HG03432 (cell line): Measurements from ENCODE around the gene DOCK10.

Experiments used
- ATAC-seq: cut with Tn5 transposase; IDR thresholded peaks from one replicate; pipeline ENCODE4 v1.9.1; 2021; ENCODE audit warnings: mild to moderate bottlenecking, moderate library complexity; ENCODE audit not compliant: unreplicated experiment

The DOCK10 gene

DNA sequence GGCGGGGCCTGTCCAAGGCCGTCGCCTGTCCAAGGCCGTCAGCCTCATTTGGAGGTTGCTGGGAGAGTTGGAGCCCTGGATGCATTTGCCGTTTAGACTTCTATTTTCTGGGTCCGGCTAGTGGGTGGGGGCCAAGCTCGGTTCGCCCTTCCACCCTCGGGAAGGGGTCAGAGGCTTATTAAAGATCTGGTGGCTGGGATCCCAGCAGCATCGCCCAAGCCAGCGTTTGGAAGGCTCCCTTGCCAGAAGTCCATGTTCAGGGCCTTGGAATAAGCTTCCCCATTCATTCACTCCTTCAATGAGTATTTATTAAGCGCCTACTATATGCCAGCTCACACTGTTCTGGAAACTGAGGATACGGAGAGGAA lies 516 bp upstream of the DOCK10 start:
- no peak for ATAC-seq

DNA sequence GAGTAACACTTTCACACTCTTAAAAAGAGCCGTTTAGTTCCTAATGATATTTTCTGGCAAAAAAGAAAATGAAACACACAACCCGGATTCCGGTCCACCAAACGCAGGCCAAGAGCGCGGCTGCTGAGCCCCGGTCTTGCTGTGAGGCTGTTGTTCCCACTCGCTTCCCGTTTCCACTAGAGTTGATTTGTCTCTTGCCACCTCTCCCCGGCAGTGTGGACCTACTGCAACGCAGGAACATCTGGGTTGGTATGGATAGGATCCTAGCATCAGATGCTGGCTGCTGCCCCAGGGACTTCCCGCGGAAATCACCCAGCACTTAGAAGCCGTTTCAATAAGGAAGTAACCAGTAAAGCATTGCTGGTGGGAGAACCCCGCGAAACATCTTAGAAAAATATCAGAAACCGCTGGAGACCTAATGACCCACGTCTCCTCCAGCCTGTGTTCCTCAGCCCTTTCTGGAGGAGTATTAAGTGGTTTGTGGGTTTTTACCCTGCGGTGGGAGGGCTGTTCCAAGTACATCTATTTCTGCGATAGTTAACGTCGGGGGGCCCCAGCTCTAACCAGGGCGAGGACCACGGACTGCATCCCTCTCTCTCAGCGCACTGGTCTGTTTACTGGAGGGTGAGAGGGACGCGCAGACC lies 939 bp downstream of the DOCK10 start:
- ATAC-seq: peak; percentile 66

DNA sequence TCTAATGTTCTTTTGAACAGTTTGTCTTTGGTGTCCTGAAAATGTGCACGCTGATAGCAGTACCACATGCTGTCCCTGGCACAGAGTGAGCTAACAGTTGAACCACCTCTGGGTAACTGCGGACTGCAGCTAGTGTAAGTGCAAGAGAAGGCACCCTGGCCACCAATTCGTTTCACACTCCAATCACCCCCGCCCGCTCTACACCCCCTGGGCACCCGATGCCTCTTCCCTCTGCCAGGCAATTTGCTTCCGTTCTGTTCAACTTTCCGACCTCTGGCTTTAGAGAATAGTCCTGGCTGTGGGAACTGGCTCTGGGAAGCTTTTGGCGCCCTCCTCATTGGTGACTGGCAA lies 1.4 kb downstream of the DOCK10 start:
- peak; percentile 22 for ATAC-seq

GRCh38 chr2:225040142-225040541 lies 2.1 kb downstream of the DOCK10 start:
- ATAC-seq: no peak

- no peak for ATAC-seq
Measured at GRCh38 chr2:225038231-225038523, 4.1 kb downstream of the DOCK10 start.

- no peak for ATAC-seq
Measured at GRCh38 chr2:225037415-225038230, 4.6 kb downstream of the DOCK10 start.

GRCh38 chr2:225036431-225036830 lies 5.8 kb downstream of the DOCK10 start:
- ATAC-seq: no peak

DNA sequence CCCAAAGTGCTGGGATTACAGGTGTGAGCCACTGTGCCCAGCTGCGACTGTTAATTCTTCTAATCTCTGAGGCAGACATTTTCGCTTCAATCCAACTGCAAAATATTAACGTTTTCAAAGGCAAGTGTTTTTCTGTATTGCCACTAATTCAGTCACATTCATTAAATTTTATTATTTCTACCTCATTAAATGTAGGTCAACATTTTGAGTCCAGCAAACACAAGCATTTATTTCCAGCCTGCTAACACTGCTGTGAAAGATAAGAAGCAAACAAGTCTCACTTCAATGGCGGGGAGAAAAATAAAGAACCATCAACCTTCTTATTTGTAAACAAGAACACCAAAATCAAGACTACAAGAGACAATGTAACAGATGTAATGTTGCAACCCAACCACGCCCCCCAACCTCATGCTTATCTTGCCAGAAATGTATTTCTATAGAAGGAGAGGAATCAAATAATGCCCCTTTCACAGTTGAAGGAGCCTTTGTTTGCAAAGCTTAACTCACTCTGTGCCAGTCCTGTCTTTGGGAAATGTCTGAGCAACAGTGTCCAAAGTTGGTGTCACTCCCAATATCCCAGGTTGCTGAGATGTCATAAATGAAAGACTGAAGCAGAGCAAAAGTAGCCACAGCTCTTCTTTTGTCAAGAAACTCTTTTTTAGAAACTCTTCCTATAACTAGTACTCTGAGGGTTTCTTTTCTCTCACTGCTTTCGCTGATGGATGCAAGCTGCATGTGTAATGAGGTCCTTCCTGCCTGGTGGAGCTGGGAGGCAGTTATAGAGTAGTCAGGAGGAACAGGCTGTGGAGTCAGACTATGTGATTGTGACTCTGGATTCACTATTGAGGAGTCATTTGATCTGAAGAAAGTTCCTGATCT lies 8.6 kb downstream of the DOCK10 start:
- ATAC-seq: no peak

DNA sequence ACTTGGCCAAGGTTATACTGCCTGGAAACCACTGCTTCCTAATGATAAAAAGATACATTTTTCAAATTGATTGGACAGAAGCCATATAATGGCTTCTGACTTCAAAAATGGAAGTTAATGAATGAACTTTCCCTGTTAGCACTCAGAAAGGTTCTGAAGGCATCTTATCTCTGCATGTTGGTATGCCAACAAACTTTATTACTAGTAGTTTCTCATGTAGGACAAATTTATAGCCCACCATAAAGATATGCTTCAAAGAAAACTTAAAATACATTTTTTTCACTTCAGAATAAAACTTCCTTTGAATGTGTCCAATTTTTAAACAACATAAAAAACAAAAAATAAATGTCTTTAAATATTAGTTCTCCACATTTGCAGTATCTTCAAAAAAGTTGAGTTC lies 10.0 kb downstream of the DOCK10 start:
- no peak for ATAC-seq

DNA sequence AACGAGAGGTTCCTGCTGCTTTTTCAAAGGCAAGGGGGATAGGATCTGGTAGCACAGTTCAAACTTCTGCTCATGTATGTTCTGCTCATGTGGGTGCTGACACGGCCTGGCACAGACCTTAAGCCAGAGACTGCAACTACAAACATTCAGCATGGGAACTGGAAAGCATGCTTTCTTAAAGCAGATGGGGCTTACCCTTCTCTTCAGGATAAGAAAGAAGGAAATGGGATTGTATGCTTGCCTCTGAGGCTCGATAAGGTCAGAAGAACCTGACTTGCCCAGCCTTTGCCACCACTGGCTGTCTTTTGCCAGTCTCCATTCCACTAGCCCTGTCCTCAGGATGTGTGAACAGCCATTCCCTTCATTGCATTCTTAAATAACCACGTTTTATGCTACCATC lies 10.7 kb downstream of the DOCK10 start:
- ATAC-seq: peak; percentile 56

DNA sequence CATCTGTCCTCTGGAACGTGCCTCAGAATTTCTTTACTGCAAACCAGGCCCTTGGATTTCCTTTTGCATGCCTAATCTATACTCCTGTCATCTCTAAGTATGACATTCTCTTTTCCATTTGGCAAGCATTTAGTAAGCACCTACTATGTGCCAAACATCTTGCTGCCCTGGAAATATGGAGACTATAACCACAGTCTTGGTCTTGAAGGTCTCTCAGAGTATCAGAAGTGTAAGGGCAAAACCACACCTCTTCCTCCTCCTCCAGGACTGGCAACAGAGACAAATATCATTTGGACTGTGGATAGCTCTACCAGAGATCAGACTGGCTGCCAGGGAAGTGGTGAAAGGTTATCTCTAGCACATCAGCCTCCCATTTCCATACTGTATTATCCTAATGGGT lies 11.4 kb downstream of the DOCK10 start:
- ATAC-seq: no peak

DNA sequence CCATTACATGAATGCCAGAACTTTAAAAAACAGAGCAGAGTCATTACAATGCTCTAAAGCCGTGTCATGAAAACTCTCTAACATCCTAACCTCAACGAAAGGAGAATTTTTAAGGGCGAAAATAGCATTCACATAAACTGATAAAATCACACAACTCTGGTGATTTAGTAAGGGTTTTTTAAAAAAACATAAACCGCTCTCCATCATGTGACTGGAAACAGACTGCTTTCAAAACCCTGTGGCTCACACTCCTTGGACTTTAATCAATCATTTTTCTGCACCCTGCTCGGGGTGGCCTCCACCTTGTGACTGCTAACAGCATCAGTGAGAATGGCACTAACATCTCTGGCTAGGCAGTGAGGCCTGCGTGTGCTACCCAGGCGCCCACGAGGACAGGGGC lies 12.1 kb downstream of the DOCK10 start:
- no peak for ATAC-seq

- no peak for ATAC-seq
Measured at GRCh38 chr2:225028572-225028971, 13.7 kb downstream of the DOCK10 start.

- ATAC-seq: no peak
Measured at GRCh38 chr2:225027061-225027762, 15.1 kb downstream of the DOCK10 start.

DNA sequence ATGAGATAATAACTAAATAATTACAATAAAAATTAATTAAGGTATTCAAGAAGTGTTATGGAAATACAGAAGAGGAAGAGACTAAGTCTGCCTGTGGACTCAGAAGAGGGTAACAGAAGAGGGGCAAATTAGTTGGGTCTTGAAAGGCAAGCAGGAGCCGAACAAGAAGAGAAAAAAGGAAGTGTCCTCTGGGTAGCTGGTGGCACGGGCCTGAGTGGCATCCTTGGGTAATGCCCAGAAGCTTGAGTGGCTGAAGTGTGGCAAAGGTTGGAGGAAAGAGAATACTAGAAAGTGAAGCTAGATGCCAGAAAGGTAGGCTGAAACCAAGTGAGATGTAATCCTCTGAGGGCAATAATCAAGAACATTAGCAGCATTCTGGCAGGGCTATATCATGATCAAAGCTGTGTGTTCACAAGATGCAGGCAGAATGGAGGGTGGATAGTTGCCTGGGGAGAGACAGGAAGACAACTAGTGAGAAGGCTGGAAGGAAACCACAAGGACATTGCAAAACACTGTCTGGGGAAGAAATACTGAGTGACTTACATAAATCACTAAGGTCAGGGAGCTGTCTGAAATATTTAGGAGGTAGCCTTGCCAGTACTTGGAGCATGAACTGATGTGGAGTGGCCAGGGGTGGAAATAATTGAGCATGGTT lies 16.2 kb downstream of the DOCK10 start:
- peak; percentile 43 for ATAC-seq

DNA sequence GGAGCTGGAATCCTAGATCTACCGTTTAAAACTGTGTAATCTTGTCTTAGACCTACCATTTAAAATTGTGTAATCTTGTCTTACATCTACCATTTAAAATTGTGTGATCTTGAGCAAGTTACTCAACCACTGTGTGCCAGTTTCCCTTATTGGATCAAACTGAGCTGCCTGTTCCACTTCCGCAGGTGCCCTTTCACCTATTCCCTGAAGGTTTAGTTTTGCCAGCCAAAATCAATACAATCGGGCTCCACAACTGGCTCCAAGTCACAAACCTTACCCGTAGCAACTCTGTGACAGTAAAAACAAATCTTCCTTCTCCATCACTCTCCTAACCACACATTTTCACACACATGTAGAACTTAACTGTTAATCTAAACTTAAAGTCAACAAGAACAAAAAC lies 20.1 kb downstream of the DOCK10 start:
- ATAC-seq: no peak

DNA sequence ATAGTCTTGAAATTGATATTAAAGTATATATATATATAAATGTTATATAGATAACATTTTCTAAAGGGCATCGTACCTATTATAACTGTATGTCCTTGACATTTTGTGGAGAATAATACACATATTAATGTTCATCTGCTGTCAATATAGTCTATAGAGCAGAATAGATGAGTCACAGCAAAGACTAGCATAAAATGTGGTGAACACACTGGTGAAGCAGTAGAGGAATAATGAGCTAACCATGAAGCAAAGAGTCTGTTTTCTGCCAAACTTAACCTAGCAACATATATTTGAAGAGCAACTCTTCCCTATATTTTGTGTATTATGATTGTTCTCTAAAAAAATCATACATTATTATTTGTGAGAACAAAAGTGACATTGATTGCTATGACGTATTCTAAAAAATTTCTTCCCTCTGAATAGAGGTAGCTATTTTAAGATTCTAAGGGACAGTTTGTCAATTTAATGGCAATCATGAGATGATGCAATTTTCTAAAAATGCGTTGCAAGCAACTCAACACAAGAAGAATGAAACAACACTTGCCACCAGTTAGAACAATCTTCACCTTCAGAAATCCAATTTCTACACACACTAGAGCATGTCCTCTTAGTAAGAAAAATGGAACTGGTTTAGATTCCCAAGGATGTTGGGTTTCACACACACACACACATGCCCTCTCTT lies 22.0 kb downstream of the DOCK10 start:
- no peak for ATAC-seq

GRCh38 chr2:225019105-225019504 lies 23.2 kb downstream of the DOCK10 start:
- no peak for ATAC-seq

DNA sequence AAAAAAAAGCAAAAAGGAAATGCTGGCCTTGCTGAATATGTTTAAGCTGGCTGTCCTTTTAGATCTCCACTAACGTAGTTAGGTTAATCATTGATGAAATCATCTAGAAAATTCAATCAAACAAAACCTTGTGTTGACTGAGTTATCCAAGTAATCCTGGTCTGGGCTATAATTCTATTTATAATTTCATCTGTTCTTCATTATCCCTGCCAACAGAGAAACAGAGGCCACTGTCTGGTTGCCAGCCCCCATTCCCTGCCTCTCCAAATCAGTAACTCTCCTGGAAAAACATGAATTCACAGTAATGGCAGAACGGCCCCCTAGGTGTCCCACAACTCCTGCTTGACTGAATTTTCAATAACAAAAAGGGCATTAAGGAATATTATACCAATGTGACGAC lies 24.6 kb downstream of the DOCK10 start:
- no peak for ATAC-seq

GRCh38 chr2:225017098-225017685 lies 25.1 kb downstream of the DOCK10 start:
- no peak for ATAC-seq
